ENCODE data around the gene PCBP3. TPM values are rescaled to one million over a fixed set of nuclear protein-coding genes. Genes with fewer than 3 reads are reported as not detected.

The PCBP3 gene
- total and polyA plus RNA-seq, 8 donors, result 0.83 to 4.3 (median 1.7) TPM

GRCh38 chr21:45871616-45872236, 228.2 kb downstream of the PCBP3 start:
- H3K36me3 ChIP-seq, result no peaks in the 10 kb centered on the region
- no peak overlapping the region for H3K27ac ChIP-seq
- no peak for TF ChIP-seq CTCF (IDR thresholded peaks at IDR 0.05)
- H3K4me1 ChIP-seq, result no peaks in the 10 kb centered on the region
- no peaks in the 10 kb centered on the region for H3K27me3 ChIP-seq
- DNase-seq, result no peak
- H3K4me3 ChIP-seq, result no peak overlapping the region
- no peaks in the 10 kb centered on the region for H3K9me3 ChIP-seq
- intact Hi-C loops (cut with DNase I), result no loop called here
- 63 to 74% methylated on average over 22 of the region's 22 CpGs for WGBS, 2 donors
- no peak for FAIRE-seq
- ATAC-seq, result no peak

- Histone ChIP-seq H3K9me3 (no peaks in the 10 kb centered on the region), H3K36me3 (no peaks in the 10 kb centered on the region), H3K27ac (no peak overlapping the region), H3K4me1 (no peaks in the 10 kb centered on the region), H3K4me3 (no peak overlapping the region), H3K27me3 (no peaks in the 10 kb centered on the region)
- WGBS, 2 donors, result 64 to 82% methylated on average over 11 of the region's 11 CpGs
- ATAC-seq (no peak), FAIRE-seq (no peak), DNase-seq (no peak)
- no peak for TF ChIP-seq CTCF (IDR thresholded peaks at IDR 0.05)
- intact Hi-C loops (cut with DNase I), result no loop called here
These were observed 228.9 kb downstream of the PCBP3 start for GRCh38 chr21:45872471-45872870.

- ATAC-seq (no peak), FAIRE-seq (no peak), DNase-seq (no peak)
- TF ChIP-seq CTCF (IDR thresholded peaks at IDR 0.05), result no peak
- Histone ChIP-seq H3K4me3 (no peak overlapping the region), H3K9me3 (no peaks in the 10 kb centered on the region), H3K27me3 (no peaks in the 10 kb centered on the region), H3K4me1 (no peaks in the 10 kb centered on the region), H3K36me3 (no peaks in the 10 kb centered on the region), H3K27ac (no peak overlapping the region)
- intact Hi-C loops (cut with DNase I), result no loop called here
- WGBS, 2 donors, result 55 to 78% methylated on average over 11 of the region's 11 CpGs
These were observed 229.4 kb downstream of the PCBP3 start for GRCh38 chr21:45872902-45873301.

- Histone ChIP-seq H3K4me3 (no peak overlapping the region), H3K36me3 (no peaks in the 10 kb centered on the region), H3K4me1 (no peaks in the 10 kb centered on the region), H3K9me3 (no peaks in the 10 kb centered on the region), H3K27ac (no peak overlapping the region), H3K27me3 (no peaks in the 10 kb centered on the region)
- no peak for TF ChIP-seq CTCF (IDR thresholded peaks at IDR 0.05)
- 61 to 72% methylated on average over 11 of the region's 11 CpGs for WGBS, 2 donors
- ATAC-seq (no peak), DNase-seq (no peak), FAIRE-seq (no peak)
- intact Hi-C loops (cut with DNase I), result no loop called here
These were observed 229.9 kb downstream of the PCBP3 start for GRCh38 chr21:45873418-45873817.

- intact Hi-C loops (cut with DNase I), result no loop called here
- WGBS, 2 donors, result 71 to 86% methylated on average over 15 of the region's 15 CpGs
- Histone ChIP-seq H3K4me3 (no peak overlapping the region), H3K27ac (no peak overlapping the region), H3K27me3 (no peaks in the 10 kb centered on the region), H3K9me3 (no peaks in the 10 kb centered on the region), H3K36me3 (no peaks in the 10 kb centered on the region), H3K4me1 (no peaks in the 10 kb centered on the region)
- DNase-seq (no peak), ATAC-seq (no peak), FAIRE-seq (no peak)
- no peak for TF ChIP-seq CTCF (IDR thresholded peaks at IDR 0.05)
These were observed 230.3 kb downstream of the PCBP3 start for GRCh38 chr21:45873866-45874265.

All from pancreas (tissue), 10 donors.